ENCODE data around the gene IGSF23. TPM values are rescaled to one million over a fixed set of nuclear protein-coding genes. Genes with fewer than 3 reads are reported as not detected.
A peak's percentile ranks its signal among the peaks of the same experiment; 100 is the strongest.

Gene IGSF23
- polyA plus RNA-seq, 3 donors: 0.23 to 0.46 (median 0.44) TPM

DNA sequence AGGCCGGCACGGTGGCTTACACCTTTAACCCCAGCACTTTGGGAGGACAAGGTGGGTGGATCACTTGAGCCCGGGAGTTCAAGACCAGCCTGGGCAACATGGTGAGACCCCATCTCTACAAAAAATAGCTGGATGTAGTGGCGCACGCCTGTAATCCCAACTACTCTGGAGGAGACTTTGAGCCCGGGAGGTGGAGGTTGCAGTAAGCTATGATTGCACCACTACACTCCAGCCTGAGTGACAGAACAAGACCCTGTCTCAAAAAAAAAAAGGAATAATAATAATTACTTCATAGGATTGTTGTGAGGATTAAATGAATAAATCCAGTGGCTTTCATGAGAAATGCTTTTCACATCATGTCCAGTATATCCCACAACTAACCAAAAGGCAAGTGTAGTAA is 8.0 kb downstream of the IGSF23 start:
- no peak for DNase-seq
- intact Hi-C loops (cut with micrococcal nuclease): loop anchor here in 1 of 2 donors (1.0 kb wide), 1 partner anchor 8 kb away; the partner anchor contains the start of gene IGSF23
- Mint-ChIP-seq H3K9me3 (peaks cover 3 to 10% (median 6%) of the 10 kb centered on the region in 7 donors), H3K4me1 (peaks cover 54% of the 10 kb centered on the region), H3K36me3 (no peaks in the 10 kb centered on the region), H3K27me3 (ENCODE audit: low read depth in 3 of 3) (peaks cover 0 to 4% (median 3%) of the 10 kb centered on the region in 3 donors), H3K27ac (peak overlapping the region in 2 of 7 donors; percentile 18 to 74), H3K4me3 (no peak overlapping the region)
- no peak overlapping the region for H2AFZ ChIP-seq (ENCODE audit: insufficient read depth, low read depth, low read length, poor library complexity, severe bottlenecking)
- no peak overlapping the region for H3K27ac ChIP-seq (ENCODE audit: low read depth in 1 of 2, low read length in 2 of 2)
- H3K36me3 ChIP-seq (replicated peaks in 1 of 2; ENCODE audit: control insufficient read depth in 1 of 2, insufficient read depth in 2 of 2, low read length in 2 of 2): no peaks in the 10 kb centered on the region
- H3K79me2 ChIP-seq (ENCODE audit: insufficient read depth, low read length): no peaks in the 10 kb centered on the region
- no peaks in the 10 kb centered on the region for H3K27me3 ChIP-seq (ENCODE audit: control insufficient read depth in 2 of 2, insufficient read depth in 2 of 2, low read length in 2 of 2)
- no peak overlapping the region for H3K4me3 ChIP-seq (replicated peaks in 1 of 3; ENCODE audit: low read depth in 2 of 3, low read length in 3 of 3)
- H3K9ac ChIP-seq (ENCODE audit: insufficient read depth, low read length, poor library complexity, severe bottlenecking): no peak overlapping the region
- TF ChIP-seq, protein P1, sequence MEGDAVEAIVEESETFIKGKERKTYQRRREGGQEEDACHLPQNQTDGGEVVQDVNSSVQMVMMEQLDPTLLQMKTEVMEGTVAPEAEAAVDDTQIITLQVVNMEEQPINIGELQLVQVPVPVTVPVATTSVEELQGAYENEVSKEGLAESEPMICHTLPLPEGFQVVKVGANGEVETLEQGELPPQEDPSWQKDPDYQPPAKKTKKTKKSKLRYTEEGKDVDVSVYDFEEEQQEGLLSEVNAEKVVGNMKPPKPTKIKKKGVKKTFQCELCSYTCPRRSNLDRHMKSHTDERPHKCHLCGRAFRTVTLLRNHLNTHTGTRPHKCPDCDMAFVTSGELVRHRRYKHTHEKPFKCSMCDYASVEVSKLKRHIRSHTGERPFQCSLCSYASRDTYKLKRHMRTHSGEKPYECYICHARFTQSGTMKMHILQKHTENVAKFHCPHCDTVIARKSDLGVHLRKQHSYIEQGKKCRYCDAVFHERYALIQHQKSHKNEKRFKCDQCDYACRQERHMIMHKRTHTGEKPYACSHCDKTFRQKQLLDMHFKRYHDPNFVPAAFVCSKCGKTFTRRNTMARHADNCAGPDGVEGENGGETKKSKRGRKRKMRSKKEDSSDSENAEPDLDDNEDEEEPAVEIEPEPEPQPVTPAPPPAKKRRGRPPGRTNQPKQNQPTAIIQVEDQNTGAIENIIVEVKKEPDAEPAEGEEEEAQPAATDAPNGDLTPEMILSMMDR (IDR thresholded peaks at IDR 0.05): no peak
- H3K4me2 ChIP-seq (replicated peaks; ENCODE audit: extremely low read depth, low read length, poor library complexity, severe bottlenecking): no peak overlapping the region
- WGBS (ENCODE audit: insufficient coverage): no CpG with 5 or more reads among the region's 6 CpGs
- peaks cover 63 to 71% of the 10 kb centered on the region in 2 donors for H3K4me1 ChIP-seq (ENCODE audit: control insufficient read depth in 1 of 2, insufficient read depth in 2 of 2, low read length in 2 of 2)
- peaks cover 0 to 5% of the 10 kb centered on the region in 2 donors for H3K9me3 ChIP-seq (replicated peaks in 1 of 2; ENCODE audit: control insufficient read depth in 1 of 2, insufficient read depth in 1 of 2, low read length in 2 of 2)
- no peaks in the 10 kb centered on the region for H4K20me1 ChIP-seq (ENCODE audit: insufficient read depth, low read length)

GRCh38 chr19:44623080-44623479 is 9.7 kb downstream of the IGSF23 start:
- Mint-ChIP-seq H3K27me3 (ENCODE audit: low read depth in 3 of 3) (peaks cover 2 to 6% (median 3%) of the 10 kb centered on the region in 3 donors), H3K9me3 (peaks cover 3 to 17% (median 6%) of the 10 kb centered on the region in 7 donors), H3K27ac (peak overlapping the region; percentile 81 to 96 (median 91)), H3K36me3 (no peaks in the 10 kb centered on the region), H3K4me3 (peak overlapping the region in 1 of 2 donors; percentile 84), H3K4me1 (peaks cover 48% of the 10 kb centered on the region)
- peak; percentile 64 to 78 (median 74) for DNase-seq
- 45% methylated on average over 5 of the region's 5 CpGs for WGBS (ENCODE audit: insufficient coverage)
- Histone ChIP-seq H3K27ac (ENCODE audit: low read depth in 1 of 2, low read length in 2 of 2) (peak overlapping the region; percentile 53 to 69), H3K9ac (ENCODE audit: insufficient read depth, low read length, poor library complexity, severe bottlenecking) (no peak overlapping the region), H3K4me3 (replicated peaks in 1 of 3; ENCODE audit: low read depth in 2 of 3, low read length in 3 of 3) (peak overlapping the region in 1 of 3 experiments; percentile 47), H4K20me1 (ENCODE audit: insufficient read depth, low read length) (no peaks in the 10 kb centered on the region), H3K4me2 (replicated peaks; ENCODE audit: extremely low read depth, low read length, poor library complexity, severe bottlenecking) (peak overlapping the region; percentile 53), H3K27me3 (ENCODE audit: control insufficient read depth in 2 of 2, insufficient read depth in 2 of 2, low read length in 2 of 2) (no peaks in the 10 kb centered on the region), H3K9me3 (replicated peaks in 1 of 2; ENCODE audit: control insufficient read depth in 1 of 2, insufficient read depth in 1 of 2, low read length in 2 of 2) (peaks cover 0 to 5% of the 10 kb centered on the region in 2 donors), H3K4me1 (ENCODE audit: control insufficient read depth in 1 of 2, insufficient read depth in 2 of 2, low read length in 2 of 2) (peaks cover 54 to 57% of the 10 kb centered on the region in 2 donors), H3K79me2 (ENCODE audit: insufficient read depth, low read length) (no peaks in the 10 kb centered on the region), H2AFZ (ENCODE audit: insufficient read depth, low read depth, low read length, poor library complexity, severe bottlenecking) (no peak overlapping the region), H3K36me3 (replicated peaks in 1 of 2; ENCODE audit: control insufficient read depth in 1 of 2, insufficient read depth in 2 of 2, low read length in 2 of 2) (no peaks in the 10 kb centered on the region)
- intact Hi-C loops (cut with micrococcal nuclease): no loop called here
- TF ChIP-seq, protein P1 (IDR thresholded peaks at IDR 0.05): no peak
